Measurements from ENCODE around the gene BLTP3B.

Gene BLTP3B

DNA sequence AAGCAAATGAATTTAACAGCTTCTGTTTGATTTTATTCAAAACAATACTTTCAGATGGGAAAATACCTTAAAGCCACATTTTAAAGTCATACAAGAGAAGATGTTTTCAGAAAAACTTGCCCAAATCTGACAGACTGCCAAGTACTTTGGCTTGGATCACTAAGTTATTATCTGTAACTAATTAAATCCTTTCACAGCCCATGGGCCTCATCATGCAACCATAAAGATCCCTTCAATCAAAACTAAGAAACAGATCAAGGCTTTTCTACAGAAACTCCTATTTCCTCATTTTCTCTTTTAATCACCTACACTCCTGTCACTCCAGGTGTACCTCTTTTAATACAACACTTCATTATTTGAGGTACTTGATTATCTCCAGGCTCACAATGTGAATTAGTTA is 28.1 kb downstream of the BLTP3B start:
- no peak for DNase-seq

DNA sequence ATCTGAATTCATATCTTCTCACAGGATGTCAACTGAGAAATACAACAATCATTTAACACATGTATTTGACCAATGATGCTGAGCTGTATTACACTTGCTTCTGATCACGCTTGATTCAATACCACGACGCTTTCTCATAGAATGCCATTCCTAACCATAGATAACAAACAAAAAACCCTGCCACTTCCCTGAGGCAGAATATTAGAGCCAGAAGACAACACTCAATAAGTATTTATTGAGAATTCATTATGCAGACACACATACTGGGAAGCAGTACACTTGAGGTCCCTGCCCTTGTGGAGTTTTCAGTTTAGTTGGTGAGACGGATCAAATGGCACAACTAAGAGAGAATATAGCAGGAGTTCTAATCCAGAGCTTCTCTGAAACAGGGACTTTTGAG is 32.4 kb downstream of the BLTP3B start:
- DNase-seq, result no peak

- DNase-seq, result no peak
Measured at GRCh38 chr12:100106861-100107260, 35.8 kb downstream of the BLTP3B start.

- no peak for DNase-seq
Measured at GRCh38 chr12:100105661-100106060, 37.0 kb downstream of the BLTP3B start.

DNA sequence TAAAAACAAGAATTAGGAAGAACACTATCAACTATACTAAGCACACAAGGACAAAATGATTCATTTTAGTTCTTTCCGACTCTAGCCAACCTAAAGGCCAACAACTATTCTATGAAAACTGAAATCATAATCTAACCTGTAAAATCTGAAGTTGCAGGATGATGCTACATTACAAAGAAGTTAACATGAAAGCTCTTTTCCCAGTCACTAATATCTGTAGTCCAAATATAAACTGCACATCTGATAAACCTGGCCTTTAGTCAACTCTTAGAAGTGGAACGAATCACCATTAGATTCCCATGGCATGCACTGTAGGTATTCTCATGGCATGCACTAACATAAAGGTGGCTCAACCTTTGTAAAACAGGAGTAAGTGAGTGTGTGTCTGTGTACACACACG is 41.7 kb downstream of the BLTP3B start:
- DNase-seq, result no peak

Measured in CD4-positive, alpha-beta T cell treated with Interleukin-17A for 1 hour (primary cell).